Measurements from ENCODE around the gene SOX4. TPM values are rescaled to one million over a fixed set of nuclear protein-coding genes. Genes with fewer than 3 reads are reported as not detected.
A peak's percentile ranks its signal among the peaks of the same experiment; 100 is the strongest.

SOX4 gene
- total RNA-seq, 1 donor from 2014 or later = 10.0 TPM

DNA sequence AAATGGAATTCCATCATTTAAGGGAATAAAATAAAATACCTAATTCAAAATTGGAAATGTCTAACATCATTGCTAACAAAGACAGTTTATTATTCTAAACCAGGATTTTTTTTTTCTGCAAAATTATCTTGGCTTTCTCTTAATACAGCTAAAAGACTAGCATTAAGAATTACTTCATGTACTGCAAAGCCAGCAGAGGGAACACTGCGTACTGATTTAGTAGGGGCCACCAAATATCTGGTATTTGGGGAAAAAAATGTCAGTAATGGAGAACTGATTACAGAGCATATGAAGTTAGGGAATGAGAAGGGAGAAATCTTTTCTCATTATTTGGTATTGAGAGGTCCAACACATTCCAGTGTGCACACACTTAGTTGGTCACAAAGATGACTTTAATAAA is 3.2 kb upstream of the SOX4 start:
- intact Hi-C loops (cut with micrococcal nuclease) = loop anchor here (10.0 kb wide), 1 partner anchor 1854 kb away; no protein-coding TSS in a partner anchor
- DNase-seq = no peak
- no peak for ATAC-seq

DNA sequence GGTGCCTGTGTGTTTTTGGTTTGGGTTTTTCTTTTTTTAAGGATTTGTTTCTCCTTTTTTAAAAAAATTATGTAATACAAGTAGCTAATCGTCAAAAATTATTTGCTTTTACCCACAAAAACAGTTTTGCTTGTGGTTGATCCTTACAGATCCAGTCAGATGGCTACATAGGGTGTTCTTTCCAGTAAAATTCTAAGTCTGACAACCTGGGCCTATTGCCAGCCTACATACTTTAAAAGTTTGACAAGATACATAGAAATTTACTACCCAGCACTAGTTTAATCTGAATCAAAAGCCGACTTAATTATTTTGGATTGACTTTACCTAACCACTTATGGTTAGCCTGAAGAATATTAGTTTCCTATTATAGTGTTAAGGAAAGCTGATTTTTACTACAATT is 2.1 kb upstream of the SOX4 start:
- intact Hi-C loops (cut with micrococcal nuclease) = loop anchor here (10.0 kb wide), 1 partner anchor 1853 kb away; no protein-coding TSS in a partner anchor
- DNase-seq = no peak
- no peak for ATAC-seq

- no peak for DNase-seq
- intact Hi-C loops (cut with micrococcal nuclease) = loop anchor here (10.0 kb wide), 1 partner anchor 1852 kb away; no protein-coding TSS in a partner anchor
- no peak for ATAC-seq
Observed at GRCh38 chr6:21592953-21593352, 598 bp upstream of the SOX4 start.

GRCh38 chr6:21593927-21594415 is 420 bp downstream of the SOX4 start:
- intact Hi-C loops (cut with micrococcal nuclease) = loop anchor here (10.0 kb wide), 1 partner anchor 1851 kb away; no protein-coding TSS in a partner anchor
- peak; percentile 45 for ATAC-seq
- DNase-seq = no peak

DNA sequence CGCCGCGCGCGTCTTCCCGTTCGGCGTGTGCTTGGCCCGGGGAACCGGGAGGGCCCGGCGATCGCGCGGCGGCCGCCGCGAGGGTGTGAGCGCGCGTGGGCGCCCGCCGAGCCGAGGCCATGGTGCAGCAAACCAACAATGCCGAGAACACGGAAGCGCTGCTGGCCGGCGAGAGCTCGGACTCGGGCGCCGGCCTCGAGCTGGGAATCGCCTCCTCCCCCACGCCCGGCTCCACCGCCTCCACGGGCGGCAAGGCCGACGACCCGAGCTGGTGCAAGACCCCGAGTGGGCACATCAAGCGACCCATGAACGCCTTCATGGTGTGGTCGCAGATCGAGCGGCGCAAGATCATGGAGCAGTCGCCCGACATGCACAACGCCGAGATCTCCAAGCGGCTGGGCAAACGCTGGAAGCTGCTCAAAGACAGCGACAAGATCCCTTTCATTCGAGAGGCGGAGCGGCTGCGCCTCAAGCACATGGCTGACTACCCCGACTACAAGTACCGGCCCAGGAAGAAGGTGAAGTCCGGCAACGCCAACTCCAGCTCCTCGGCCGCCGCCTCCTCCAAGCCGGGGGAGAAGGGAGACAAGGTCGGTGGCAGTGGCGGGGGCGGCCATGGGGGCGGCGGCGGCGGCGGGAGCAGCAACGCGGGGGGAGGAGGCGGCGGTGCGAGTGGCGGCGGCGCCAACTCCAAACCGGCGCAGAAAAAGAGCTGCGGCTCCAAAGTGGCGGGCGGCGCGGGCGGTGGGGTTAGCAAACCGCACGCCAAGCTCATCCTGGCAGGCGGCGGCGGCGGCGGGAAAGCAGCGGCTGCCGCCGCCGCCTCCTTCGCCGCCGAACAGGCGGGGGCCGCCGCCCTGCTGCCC is 1.1 kb downstream of the SOX4 start:
- DNase-seq (peak; percentile 79), ATAC-seq (peak; percentile 64)
- intact Hi-C loops (cut with micrococcal nuclease) = loop anchor here (10.0 kb wide), 1 partner anchor 1850 kb away; no protein-coding TSS in a partner anchor

- DNase-seq (peak; percentile 55), ATAC-seq (no peak)
- intact Hi-C loops (cut with micrococcal nuclease) = loop anchor here (10.0 kb wide), 1 partner anchor 1849 kb away; no protein-coding TSS in a partner anchor
Observed at GRCh38 chr6:21595285-21596144, 2.0 kb downstream of the SOX4 start.

DNA sequence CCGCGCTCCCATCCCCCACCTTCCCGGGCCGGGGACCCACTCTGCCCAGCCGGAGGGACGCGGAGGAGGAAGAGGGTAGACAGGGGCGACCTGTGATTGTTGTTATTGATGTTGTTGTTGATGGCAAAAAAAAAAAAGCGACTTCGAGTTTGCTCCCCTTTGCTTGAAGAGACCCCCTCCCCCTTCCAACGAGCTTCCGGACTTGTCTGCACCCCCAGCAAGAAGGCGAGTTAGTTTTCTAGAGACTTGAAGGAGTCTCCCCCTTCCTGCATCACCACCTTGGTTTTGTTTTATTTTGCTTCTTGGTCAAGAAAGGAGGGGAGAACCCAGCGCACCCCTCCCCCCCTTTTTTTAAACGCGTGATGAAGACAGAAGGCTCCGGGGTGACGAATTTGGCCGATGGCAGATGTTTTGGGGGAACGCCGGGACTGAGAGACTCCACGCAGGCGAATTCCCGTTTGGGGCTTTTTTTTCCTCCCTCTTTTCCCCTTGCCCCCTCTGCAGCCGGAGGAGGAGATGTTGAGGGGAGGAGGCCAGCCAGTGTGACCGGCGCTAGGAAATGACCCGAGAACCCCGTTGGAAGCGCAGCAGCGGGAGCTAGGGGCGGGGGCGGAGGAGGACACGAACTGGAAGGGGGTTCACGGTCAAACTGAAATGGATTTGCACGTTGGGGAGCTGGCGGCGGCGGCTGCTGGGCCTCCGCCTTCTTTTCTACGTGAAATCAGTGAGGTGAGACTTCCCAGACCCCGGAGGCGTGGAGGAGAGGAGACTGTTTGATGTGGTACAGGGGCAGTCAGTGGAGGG is 2.8 kb downstream of the SOX4 start:
- DNase-seq (peak; percentile 63), ATAC-seq (peak; percentile 35)
- intact Hi-C loops (cut with micrococcal nuclease) = loop anchor here (10.0 kb wide), 1 partner anchor 1848 kb away; no protein-coding TSS in a partner anchor

DNA sequence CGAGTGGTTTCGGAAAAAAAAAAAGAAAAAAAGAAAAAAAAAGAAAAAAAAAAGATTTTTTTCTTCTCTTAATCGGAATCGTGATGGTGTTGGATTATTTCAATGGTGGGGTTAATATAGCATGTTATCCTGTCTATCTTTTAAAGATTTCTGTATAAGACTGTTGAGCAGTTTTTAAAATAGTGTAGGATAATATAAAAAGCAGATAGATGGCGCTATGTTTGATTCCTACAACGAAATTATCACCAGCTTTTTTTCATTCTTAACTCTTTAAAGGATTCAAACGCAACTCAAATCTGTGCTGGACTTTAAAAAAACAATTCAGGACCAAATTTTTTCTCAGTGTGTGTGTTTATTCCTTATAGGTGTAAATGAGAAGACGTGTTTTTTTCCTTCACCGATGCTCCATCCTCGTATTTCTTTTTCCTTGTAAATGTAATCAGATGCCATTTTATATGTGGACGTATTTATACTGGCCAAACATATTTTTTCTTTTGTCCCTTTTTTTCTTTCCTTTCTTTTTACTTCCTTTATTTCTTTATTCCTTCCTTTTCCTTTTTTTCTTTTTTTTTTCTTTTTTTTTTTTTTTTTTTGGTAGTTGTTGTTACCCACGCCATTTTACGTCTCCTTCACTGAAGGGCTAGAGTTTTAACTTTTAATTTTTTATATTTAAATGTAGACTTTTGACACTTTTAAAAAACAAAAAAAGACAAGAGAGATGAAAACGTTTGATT is 3.6 kb downstream of the SOX4 start:
- ATAC-seq = peak; percentile 8
- intact Hi-C loops (cut with micrococcal nuclease) = loop anchor here (10.0 kb wide), 1 partner anchor 1848 kb away; no protein-coding TSS in a partner anchor
- DNase-seq = no peak

GRCh38 chr6:21597801-21598673 is 4.5 kb downstream of the SOX4 start:
- ATAC-seq = peak; percentile 6
- peak; percentile 50 for DNase-seq
- intact Hi-C loops (cut with micrococcal nuclease) = loop anchor here (10.0 kb wide), 1 partner anchor 1847 kb away; no protein-coding TSS in a partner anchor

- intact Hi-C loops (cut with micrococcal nuclease) = loop anchor here (10.0 kb wide), 1 partner anchor 1846 kb away; no protein-coding TSS in a partner anchor
- DNase-seq (no peak), ATAC-seq (no peak)
Observed at GRCh38 chr6:21598674-21599023, 5.1 kb downstream of the SOX4 start.

GRCh38 chr6:21599051-21599696 is 5.6 kb downstream of the SOX4 start:
- intact Hi-C loops (cut with micrococcal nuclease) = loop anchor here (10.0 kb wide), 1 partner anchor 1846 kb away; no protein-coding TSS in a partner anchor
- ATAC-seq (no peak), DNase-seq (no peak)

- intact Hi-C loops (cut with micrococcal nuclease) = no loop called here
Observed at GRCh38 chr6:21601339-21601923, 7.9 kb downstream of the SOX4 start.

GRCh38 chr6:21601932-21602390 is 8.4 kb downstream of the SOX4 start:
- no peak for DNase-seq
- intact Hi-C loops (cut with micrococcal nuclease) = no loop called here
- ATAC-seq = no peak

More at GRCh38 chr6:21601339-21601923, 7.9 kb downstream of the SOX4 start:
- ATAC-seq (no peak), DNase-seq (no peak)

- DNase-seq (no peak), ATAC-seq (no peak)
- intact Hi-C loops (cut with micrococcal nuclease) = no loop called here
Observed at GRCh38 chr6:21603082-21603952, 9.8 kb downstream of the SOX4 start.

DNA sequence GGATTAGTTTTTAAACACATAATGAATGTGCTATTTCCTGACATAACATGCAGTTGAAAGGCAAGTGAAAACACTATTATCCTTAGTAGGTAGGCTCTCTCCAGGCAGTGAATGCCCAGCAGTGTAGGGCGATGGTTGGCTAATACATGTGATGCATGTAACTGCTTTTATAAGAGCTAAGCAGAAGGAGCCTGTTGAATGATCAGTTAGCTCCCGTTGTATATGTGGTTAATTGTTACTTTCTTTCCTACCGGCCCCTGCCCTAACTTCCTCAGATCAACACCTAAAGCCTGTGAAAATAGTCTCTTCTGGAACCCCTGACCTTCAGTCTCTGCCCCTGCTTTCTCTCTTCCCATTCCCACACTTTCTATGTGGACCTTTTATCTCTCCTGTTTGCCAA is 10.5 kb downstream of the SOX4 start:
- ATAC-seq = no peak
- intact Hi-C loops (cut with micrococcal nuclease) = no loop called here
- no peak for DNase-seq

Measured in left ventricle myocardium superior (tissue), 1 donor.